Right lung (tissue), 5 donors: ENCODE measurements around the gene LSP1. TPM values are rescaled to one million over a fixed set of nuclear protein-coding genes. Genes with fewer than 3 reads are reported as not detected.

Experiments used
- DNase-seq, 2 donors: peaks; one replicate each; pipeline ENCODE4 v3.0.0-alpha.2; 2013
- polyA plus RNA-seq, 5 donors: library from polyadenylated mRNA; unstranded; fragments of 120-200 nt; gene quantifications; one replicate each; pipeline versions ENCODE4 v1.2.1 to v1.2.3, GENCODE V29; 2013; ENCODE audit warnings: inconsistent platforms in 1 of 5, low replicate concordance in 1 of 5; ENCODE audit not compliant: insufficient read length in 5 of 5, insufficient read depth in 1 of 5

Gene LSP1
- polyA plus RNA-seq, 5 donors = 5.4 to 9.9 (median 7.6) TPM

DNA sequence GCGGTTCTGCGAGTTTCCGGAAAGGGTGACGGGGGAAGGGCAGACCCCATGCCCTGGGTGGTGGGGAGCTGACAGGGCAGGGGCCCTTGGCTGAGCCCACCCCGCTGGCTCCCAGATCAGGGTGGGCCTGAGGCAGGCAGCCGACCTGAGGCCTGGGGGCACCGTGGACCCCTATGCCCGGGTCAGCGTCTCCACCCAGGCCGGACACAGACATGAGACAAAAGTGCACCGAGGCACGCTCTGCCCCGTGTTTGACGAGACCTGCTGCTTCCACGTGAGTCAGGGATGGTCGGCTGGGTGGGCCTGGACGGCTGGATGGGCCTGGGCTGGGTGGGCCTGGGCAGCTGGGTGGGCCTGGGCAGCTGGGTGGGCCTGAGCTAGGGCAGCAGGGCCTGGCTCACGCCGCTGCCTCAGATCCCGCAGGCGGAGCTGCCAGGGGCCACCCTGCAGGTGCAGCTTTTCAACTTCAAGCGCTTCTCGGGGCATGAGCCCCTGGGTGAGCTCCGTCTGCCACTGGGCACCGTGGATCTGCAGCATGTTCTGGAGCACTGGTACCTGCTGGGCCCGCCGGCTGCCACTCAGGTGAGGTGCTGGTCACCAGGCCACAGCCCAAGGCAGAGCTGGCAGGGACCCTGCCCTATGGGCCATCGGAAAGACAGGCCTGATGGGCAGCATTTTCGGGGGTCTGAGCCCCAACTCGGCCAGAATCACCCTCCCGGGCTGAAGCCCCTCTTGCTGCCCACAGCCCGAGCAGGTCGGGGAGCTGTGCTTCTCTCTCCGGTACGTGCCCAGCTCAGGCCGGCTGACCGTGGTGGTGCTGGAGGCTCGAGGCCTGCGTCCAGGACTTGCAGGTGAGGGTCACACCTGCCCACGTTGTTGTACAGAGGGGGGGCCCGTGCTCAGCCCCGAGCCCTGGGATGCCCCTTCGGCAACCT, 16.6 kb upstream of the LSP1 start:
- DNase-seq = no peak

DNA sequence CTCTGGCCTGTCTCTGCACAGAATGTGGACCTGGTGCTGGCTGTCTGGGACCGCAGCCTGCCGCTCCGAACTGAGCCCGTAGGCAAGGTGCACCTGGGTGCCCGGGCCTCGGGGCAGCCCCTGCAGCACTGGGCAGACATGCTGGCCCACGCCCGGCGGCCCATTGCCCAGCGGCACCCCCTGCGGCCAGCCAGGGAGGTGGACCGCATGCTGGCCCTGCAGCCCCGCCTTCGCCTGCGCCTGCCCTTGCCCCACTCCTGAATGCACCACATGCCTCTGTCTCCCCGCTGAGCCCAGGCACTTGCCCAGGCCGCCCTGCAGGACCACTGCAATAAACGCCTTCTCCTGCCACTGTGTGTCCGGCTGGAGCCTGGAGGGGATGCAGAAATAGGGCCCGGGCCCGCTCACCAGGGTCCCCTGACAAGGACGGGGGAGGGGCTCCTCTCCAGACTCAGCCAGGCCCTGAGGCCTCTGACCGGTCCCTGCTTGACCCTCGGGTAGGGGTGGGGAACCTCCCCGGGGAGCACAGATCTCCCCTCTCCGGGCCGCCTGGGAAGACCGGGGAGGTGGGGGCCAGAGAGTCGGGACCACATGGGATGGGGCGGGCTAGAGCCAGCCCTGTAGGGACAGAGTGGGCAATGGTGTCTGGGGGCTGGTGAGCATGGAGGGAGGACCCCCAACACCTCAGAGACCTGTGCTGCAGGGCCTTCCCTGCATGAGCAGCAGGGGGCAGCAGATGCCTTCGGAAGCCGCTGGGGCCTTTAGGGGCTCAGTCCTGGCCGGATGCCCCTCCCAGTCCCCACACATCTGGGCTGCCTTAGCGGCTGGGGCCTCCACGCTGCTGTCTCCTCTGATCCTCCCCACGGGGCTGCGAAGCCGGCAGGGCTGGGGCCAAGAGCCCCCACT, 15.5 kb upstream of the LSP1 start:
- peak; percentile 49 to 60 for DNase-seq

DNA sequence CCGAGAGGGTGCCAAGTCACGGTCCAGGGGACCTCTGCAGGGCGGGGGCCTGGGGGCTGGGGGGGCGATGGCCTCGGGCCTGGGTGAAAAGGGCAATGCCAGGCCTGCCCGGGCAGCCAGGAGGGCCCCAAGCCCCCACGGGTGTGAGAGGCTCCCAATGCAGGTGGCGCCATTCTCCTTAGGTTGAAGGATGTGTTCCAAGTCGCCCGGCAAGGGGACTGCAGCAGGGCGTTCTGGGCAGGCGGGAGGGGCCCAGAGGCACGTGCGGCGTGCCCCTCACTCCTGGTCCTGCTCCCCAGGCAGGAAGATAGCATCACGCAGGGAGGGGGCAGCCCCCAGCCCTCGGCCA, 14.8 kb upstream of the LSP1 start:
- DNase-seq = no peak

DNA sequence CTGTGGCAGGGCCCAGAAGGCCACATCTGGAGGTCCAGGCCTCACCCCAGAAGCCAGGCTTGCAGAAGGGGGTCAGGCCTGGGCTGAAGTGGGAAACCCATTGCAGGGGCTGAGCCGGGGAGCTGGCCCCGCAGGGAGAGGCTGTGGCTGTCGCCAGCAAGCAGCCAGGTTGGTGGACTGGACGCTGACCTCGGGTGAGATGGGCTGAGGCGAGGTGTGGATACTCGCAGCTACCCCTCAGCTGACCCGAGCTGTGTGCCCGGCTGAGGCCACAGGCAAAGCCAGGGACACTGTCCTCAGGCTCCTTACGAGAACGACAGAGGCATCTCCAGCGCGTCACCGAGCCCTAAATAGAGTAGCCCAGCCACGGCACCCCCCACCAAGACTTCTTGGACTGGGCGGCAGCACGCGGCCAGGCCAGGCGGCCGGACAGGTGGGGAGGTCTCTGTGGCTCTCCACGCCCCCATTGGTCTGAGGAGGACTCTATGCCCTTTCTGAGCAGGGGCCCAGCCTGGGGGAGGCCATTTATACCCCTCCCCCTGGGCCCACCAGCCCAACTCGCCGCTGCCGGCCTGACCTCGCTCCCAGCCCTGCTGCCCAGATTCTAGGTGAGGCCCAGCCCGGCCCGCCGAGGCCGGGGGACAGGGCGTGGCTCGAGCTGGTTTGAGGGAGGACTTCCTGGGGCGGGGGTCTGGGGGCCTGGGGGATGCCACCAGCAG, 14.3 kb upstream of the LSP1 start, which contains the start of gene TNNI2:
Gene TNNI2 (plus strand): TSS at position 556 of the 719 bp plus-strand sequence. CDS start 716 bp downstream, outside the sequence.
- no peak for DNase-seq

DNA sequence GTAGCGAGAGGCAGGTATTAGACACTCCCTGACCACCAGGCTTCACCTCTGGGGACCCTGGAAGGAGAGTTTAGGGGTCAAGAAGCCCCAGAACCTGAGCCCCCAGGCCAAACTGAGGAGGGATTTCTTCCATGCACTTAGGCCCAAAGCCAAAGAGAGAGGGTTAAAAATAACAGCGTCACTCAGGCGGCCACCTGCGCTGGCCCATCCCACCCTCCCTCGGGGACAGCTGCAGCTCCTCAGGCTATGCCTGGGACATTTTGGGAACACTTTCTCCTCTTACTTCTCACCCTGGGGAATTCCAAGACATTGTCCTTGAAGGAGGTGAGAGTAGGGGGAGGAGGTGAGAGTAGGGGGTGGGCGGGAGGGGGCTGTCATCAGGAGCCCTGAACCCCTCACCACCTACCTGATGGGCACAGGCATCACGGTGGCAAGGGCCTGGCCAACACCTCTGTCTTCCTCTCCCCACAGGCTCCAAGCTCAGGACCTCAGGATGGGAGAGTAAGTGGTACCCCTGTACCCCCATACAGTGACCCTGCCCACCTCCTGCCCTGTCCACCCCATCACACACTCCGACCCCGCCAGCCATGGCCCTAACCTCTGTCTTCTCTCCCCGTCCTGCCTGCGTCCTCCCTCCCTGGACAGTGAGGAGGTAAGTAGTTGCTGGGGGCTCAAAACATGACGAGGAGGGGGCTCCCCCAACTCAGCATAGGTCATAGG, 13.5 kb upstream of the LSP1 start:
- DNase-seq = no peak

DNA sequence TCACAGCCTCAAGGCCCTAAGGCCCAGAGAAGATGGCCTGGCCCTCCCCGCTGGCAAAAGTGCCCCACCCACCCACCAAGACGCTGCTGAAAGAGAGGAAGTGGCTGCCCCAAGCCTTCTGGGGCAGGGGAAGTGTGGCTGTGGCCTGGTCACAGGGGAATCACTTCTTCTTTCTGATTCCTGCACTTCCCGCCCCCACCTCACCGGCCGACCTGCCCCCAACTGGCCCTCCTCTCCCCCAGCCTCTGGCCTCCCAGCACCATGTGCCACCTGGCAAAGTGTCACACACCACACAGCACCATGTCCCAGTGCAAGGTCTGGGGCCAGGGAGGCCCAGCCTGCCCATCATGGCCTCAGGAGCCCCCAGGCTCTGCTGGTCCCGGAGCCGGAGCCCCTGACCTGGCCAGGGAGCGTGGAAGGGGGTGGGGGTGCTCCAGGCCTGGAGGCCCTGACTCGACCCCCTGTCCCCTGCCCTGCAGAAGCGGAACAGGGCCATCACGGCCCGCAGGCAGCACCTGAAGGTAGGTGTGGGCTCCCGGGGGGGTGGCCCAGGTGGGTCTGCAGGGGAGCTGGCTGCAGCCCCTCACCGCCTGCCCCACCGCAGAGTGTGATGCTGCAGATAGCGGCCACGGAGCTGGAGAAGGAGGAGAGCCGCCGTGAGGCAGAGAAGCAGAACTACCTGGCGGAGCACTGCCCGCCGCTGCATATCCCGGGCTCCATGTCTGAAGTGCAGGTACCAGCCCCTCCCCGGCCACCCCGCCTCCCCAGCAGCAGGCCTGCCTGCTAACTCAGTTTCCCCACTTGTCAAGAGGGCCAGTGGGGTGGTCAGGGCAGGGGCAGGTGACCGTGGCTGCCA, 12.7 kb upstream of the LSP1 start:
- no peak for DNase-seq

DNA sequence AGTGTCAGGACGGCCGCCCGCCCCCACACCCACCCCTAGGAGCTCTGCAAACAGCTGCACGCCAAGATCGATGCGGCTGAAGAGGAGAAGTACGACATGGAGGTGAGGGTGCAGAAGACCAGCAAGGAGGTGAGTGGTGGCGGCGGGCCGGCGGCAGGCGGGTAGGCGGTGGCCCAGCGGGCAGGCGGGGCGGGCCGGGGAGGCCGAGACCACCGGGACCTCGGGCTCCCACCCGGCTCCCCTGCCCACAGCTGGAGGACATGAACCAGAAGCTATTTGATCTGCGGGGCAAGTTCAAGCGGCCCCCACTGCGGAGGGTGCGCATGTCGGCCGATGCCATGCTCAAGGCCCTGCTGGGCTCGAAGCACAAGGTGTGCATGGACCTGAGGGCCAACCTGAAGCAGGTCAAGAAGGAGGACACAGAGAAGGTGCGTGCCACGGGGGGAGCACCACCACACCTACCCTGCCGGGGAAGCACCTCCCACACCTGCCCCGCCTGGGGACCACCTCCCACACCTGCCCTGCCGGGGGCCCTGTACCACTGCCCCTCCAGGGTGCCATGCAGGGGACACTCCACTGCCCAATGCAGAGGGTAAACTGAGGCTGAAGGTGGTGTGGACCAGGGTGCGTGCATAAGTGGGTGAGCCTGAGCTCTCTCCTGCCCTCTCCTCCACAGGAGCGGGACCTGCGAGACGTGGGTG, 12.0 kb upstream of the LSP1 start:
- no peak for DNase-seq

DNA sequence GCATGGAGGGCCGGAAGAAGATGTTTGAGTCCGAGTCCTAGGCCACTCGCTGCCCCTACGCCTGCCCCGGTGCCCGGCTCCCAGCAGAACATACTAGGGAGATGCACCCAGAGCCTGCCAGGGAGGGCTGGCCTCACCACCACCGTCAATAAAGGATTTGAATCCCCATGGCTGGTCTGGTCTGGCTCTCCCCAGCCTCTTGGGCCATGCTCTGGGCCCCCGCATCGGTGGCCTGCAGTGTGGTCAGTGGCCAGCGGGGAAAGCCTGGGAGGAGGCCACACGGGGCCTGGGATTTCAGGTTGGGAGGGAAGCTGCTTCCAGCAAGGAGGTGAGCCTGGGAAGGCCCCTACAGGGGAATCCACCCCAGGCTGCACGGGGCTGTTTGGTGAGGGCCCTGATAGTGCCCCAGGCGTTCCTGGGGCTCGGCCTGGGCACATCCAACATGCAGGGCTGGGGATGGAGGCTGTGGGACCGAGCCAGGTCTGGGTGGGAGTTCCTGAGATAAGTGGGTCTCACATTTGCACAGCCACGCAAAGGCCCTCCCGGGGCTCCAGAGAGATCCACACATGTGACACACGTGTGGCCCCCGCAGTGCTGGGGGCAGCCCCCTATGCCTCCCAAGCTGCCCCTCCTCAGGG, 11.3 kb upstream of the LSP1 start:
- DNase-seq = no peak

DNA sequence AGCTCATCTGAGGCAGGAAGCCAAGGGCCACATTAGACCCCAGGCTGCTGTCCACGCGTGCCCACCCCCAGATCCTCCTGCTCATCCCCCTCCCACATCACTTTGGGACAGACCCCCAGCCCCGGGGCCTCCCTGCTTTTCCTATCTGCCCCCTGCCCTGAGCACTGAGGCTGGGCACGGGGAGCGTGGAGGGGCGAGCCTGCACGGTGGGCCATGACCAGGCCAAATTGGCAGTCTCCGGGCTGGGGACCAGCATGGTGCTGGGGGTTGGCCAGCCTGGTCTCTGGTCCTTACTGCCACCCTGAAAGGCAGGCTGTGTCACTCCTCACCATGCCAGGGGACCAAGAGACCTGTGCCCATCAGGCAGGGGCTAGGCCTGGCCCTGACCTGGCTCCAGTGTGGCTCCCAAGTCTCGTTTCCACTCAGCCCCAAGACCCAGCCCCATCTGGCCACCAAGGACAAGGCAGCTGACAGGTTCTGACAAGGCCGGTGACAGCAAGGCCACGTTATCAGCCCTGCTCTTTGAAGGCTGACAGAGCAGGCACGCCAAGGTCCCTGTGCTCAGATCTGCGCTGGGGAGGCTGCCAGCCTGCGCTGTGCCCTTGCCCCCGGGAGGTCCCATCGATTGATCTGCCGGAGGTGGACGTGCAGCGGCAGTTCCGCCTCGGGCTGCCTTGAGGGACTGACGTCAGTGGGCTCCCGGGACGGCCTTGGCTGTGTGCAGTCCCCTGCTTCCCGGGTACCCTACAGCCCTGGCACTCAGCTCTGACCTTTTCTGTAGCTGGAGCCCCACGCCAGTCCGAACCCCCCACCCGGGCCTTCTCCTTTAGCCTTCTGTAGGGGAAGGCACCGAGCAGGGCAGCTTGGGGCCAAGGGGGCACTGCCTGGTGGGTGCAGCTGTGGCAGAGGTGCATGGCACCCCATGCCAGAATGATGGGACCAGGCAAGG, 10.5 kb upstream of the LSP1 start:
- no peak for DNase-seq

DNA sequence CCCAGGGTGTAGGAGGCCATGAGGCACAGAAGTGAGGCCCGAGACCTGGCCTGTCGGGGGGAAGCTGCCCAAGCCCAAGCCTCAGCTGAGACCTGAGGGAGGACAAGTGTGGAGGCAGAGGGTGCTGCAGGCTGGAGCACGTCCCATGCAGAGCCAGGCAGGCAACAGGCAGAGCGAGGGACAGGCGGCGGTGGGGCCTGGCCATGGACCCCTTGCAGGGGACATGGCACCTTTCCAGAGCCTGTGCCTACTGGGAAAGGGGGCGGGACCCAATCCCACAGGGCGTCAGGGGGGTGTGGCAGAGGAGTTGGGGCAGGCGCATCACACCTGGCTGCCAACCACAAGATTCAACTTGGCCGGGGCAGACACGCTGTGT, 9.8 kb upstream of the LSP1 start:
- DNase-seq = no peak

DNA sequence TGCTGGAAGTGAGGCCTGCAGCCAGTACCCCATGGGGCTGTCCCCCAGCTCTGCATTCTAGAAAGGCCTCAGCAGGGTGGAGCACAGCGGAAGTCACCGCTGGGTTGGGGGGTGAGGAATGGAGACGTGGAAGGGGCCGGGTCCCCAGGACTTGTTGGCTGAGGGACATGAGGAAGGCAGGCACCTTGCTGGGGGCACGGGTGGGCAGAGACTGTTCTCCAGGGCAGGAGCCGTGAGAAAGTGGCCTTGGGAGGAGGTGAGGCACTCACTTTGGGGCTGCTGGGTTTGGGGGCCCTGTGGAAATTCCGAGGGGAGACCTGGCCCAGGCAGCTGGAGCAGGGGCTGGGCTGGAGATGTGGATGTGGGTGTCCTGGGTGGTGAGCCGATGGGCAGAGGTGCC, 9.1 kb upstream of the LSP1 start:
- no peak for DNase-seq

DNA sequence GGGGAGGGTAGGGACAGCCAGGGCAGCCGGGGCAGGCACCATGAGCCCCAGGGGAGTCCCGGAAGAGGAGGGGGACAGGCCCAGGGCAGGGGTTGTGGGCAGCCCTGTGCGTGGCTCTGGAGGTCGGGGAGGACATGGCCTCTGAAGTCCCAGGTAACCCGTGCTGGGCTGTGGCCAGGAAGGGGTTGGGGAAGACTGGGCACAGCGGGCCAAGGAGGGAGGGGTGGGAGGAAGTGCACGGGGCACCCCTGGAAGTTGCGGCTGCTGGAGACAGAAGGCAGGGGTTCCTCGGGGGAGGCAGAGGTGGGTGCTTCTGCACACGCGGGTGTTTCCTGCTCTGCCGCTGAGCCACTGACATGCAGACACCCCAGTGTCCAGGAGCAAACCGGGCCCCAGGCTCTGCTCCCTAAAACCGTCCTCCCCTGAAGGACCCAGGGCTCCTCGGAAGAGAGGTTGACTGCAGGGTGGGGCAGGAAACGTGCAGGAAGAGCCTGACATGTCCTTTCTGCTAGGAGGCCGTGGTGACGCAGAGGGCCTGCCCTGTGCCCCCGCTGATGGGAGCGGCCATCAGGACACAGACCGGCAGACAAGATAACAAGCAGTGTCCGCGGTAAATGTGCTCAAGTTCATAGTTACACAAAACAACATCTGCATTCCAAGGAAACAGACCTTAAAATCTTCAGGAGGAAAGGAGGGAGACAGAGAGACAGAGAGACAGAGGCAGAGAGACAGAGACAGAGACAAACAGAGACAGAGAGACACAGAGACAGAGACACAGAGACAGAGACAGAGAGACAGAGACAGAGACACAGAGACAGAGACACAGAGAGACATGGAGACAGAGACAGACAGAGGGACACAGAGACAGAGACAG, 8.4 kb upstream of the LSP1 start:
- no peak for DNase-seq

DNA sequence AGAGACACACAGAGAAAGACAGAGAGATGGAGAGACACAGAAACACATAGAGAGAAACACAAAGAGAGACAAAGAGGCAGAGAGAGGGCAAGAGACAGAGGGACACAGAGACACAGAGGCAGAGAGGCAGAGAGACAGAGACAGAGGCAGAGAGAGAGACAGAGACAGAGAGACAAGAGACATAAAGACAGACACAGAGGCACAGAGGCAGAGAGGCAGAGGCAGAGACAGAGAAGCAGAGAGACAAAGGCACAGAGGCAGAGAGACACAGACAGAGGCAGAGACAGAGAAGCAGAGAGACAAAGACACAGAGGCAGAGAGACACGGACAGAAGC, 7.8 kb upstream of the LSP1 start:
- DNase-seq = no peak

DNA sequence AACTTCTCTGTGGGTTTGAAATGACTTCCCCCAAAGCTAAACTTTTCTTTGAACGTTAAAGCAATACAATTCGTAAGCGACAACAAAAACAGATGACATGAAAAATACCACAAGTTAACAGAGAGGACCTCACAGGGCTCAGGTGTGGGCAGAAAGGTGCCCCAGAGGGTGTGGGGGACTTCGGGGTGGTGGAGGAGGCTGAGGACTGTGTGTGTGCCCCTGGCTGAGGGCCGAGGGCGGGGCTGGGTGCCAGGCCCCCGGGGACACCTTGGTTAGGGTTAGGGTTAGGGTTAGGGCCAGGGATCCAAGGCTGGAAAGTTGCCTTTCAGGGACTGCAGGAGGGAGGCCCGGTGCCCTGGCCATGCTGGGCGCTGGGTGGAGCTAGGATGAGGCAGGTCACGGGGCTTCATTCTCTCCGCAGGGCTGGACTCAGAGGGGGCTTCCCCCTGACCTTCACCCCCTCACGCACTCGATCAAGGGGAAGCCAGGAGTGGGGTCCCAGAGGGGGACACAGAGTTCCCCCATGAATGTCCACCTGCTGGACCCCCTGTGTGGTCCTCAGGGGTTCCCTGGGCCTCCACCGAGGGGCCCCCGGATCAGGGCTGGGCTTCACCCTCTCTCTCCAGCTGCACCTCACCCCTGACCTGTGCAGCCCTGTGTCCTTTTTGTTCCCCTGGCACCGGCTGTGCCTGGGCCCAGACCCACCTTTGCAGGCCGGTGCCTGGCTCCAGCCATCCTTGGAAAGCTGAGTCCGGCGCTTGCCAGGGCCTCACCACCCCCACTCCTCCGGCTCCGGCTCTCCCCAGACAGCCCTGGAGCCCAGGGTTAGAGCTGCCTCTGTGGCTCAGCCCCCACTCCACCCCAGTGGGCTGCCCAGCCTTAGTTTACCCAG, 7.1 kb upstream of the LSP1 start:
- DNase-seq = no peak

DNA sequence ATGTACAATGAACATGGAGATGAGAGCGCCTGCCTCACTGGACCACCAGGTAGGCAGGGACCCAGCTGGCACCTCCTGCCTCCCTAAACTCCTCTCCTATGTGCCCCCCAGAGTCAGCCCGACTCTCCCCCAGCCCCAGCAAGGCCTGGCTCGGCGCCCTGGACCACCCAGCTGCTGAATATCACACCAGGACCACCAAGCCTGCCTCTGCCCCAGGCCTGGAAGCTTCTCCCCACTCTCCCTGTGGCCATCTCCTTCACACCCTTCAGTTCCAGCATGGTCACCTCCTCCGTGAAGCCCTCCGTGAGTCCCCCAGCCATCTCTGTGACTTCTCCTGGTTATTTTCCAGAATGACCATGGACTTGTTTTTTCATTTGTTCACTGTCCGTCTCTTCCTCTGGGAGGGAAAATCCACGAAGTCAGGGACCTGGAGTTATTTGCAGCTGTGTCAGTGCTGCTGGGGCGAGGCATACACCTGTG, 6.4 kb upstream of the LSP1 start:
- DNase-seq = no peak
